Keratinocyte (primary cell): ENCODE measurements around the gene PTPRN2. TPM values are rescaled to one million over a fixed set of nuclear protein-coding genes. Genes with fewer than 3 reads are reported as not detected.

Source experiments
- DNase-seq: peaks from one replicate; pipeline ENCODE4 v3.0.0-alpha.2; 2011; ENCODE audit warnings: low read depth, missing footprints, low spot score
- FAIRE-seq: peaks from 2 replicates; lab custom pipeline; 2011; peaks lifted over from hg19 to GRCh38; lab: Jason Lieb, UNC
- H2AFZ ChIP-seq: 2 replicates; pipeline ENCODE4 v1.6.0; 2012; ENCODE audit warnings: low read length, control low read depth, inconsistent platforms; ENCODE audit not compliant: control insufficient read depth
- H3K27ac ChIP-seq: 2 replicates; pipeline ENCODE4 v1.5.1; 2011; ENCODE audit warnings: low read length; ENCODE audit not compliant: control insufficient read depth, insufficient read depth
- H3K27me3 ChIP-seq: 3 replicates; pipeline ENCODE4 v1.6.0; 2011; ENCODE audit warnings: low read length; ENCODE audit not compliant: control insufficient read depth, insufficient read depth; ENCODE audit errors: extremely low read depth
- H3K36me3 ChIP-seq, 2 experiments: 2 replicates in 1 of 2; 3 replicates in 1 of 2; pipeline ENCODE4 v1.5.1; 2011; ENCODE audit warnings: low read length in 2 of 2, mild to moderate bottlenecking in 1 of 2; ENCODE audit not compliant: control insufficient read depth in 2 of 2, insufficient read depth in 2 of 2; ENCODE audit errors: extremely low read depth in 1 of 2
- H3K4me1 ChIP-seq: 3 replicates; pipeline ENCODE4 v1.5.1; 2011; ENCODE audit warnings: low read length; ENCODE audit not compliant: control insufficient read depth, insufficient read depth; ENCODE audit errors: extremely low read depth
- H3K4me2 ChIP-seq: 3 replicates; pipeline ENCODE4 v1.6.0; 2011; ENCODE audit warnings: low read depth, low read length; ENCODE audit not compliant: control insufficient read depth, insufficient read depth; ENCODE audit errors: extremely low read depth
- H3K4me3 ChIP-seq, 3 experiments: fragments of 200-600 bp in 1 of 3; sonication (generic) in 1 of 3; 2 replicates in 2 of 3; 3 replicates in 1 of 3; pipeline ENCODE4 v1.5.1; 2011 to 2016; ENCODE audit warnings: low read length in 3 of 3, mild to moderate bottlenecking in 3 of 3, control low read depth in 2 of 3, inconsistent platforms in 1 of 3, low read depth in 1 of 3, mixed read lengths in 1 of 3, mixed run types in 1 of 3, moderate library complexity in 1 of 3; ENCODE audit not compliant: control insufficient read depth in 2 of 3, insufficient read depth in 2 of 3; ENCODE audit errors: extremely low read depth in 1 of 3
- H3K79me2 ChIP-seq: 2 replicates; pipeline ENCODE4 v1.6.0; 2012; ENCODE audit warnings: low read length; ENCODE audit not compliant: control insufficient read depth, insufficient read depth
- H3K9ac ChIP-seq: 3 replicates; pipeline ENCODE4 v1.6.0; 2011; ENCODE audit warnings: low read length; ENCODE audit not compliant: control insufficient read depth, insufficient read depth; ENCODE audit errors: extremely low read depth
- H3K9me1 ChIP-seq: 3 replicates; pipeline ENCODE4 v1.6.0; 2011; ENCODE audit warnings: low read length; ENCODE audit not compliant: control insufficient read depth, insufficient read depth; ENCODE audit errors: extremely low read depth
- H3K9me3 ChIP-seq: 2 replicates; pipeline ENCODE4 v1.5.1; 2012; ENCODE audit warnings: low read depth, low read length; ENCODE audit not compliant: control insufficient read depth
- H4K20me1 ChIP-seq: 3 replicates; pipeline ENCODE4 v1.6.0; 2011; ENCODE audit warnings: low read length; ENCODE audit not compliant: control insufficient read depth, insufficient read depth; ENCODE audit errors: extremely low read depth
- CTCF ChIP-seq, 3 experiments: IDR thresholded peaks in 1 of 3; conservative IDR thresholded peaks in 1 of 3; optimal IDR thresholded peaks in 1 of 3; 2 replicates in 2 of 3; 3 replicates in 1 of 3; pipeline versions ENCODE3 to v1.5.1; 2011; ENCODE audit warnings: low read length in 3 of 3, mild to moderate bottlenecking in 3 of 3, moderate library complexity in 2 of 3, control low read depth in 1 of 3, inconsistent platforms in 1 of 3; ENCODE audit not compliant: insufficient read depth in 2 of 3; ENCODE audit errors: extremely low read depth in 1 of 3
- EZH2 ChIP-seq: IDR thresholded peaks from one replicate; pipeline ENCODE4 v1.6.1; 2012; ENCODE audit warnings: inconsistent platforms, mild to moderate bottlenecking, low read length, moderate library complexity
- dilution Hi-C: fragments of 300-500 bp; cut with MboI; formaldehyde crosslinking; loops from one replicate; pipeline ENCODE4 v1.7.0; 2020; ENCODE audit warnings: low sequenced_read_pairs; ENCODE audit not compliant: extremely low pct_ligation_motif_present
- polyA plus RNA-seq, 5 experiments: library from polyadenylated mRNA; depleted of rRNA in 3 of 5; stranded (reverse) in 3 of 5; stranded (forward) in 1 of 5; unstranded in 1 of 5; fragments of >200 nt; gene quantifications; 1 replicate in 1 of 5; 2 replicates in 3 of 5; 3 replicates in 1 of 5; pipeline versions ENCODE4 v1.2.1 to v1.2.3, GENCODE V29; 2011 to 2012; ENCODE audit warnings: missing spikeins in 2 of 5, low read depth in 1 of 5, low replicate concordance in 1 of 5

PTPRN2 gene
- polyA plus RNA-seq, 1 donor (not counting 4 experiments of a cell fraction or from before 2014, with no cell fraction given), result not detected

DNA sequence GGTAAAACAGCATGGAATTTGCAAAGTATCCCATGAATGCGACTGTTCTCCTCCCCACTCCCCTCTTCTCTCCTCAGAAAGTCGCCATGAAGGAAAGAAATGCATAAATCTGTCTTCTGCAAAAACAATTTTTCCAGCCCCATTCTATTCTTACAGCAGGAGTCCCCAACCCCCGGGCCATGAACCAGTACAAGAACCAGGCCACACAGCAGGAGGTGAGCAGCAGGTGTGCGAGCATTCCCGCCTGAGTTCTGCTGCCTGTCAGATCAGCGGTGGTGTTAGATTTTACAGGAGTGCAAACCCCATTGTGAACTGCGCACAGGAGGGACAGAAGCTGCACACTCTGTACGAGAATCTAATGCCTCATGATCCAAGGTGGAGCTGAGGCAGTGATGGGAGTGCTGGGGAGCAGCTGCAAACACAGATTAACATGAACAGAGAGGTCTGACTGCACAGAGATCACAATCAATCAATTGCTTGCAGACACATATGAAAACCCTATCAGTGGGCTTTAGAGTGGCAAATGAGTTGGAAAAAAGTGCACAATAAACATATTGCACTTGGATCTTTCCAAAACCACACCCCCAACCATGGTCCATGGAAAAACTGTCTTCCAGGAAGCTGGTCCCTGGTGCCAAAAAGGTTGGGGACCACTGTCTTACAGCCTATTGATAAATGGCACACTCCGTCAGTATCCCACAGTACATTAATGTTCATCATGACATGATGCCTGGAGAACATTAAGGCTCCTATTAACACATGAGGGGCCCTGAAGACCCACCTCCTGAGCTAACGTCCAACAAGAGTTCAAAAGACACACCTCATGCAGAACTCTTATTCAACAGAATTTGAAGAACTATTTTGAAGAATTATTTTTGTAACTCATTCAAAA is 205.0 kb downstream of the PTPRN2 start:
- Histone ChIP-seq H3K4me2 (no peak overlapping the region), H3K9ac (no peak overlapping the region), H3K27me3 (no peaks in the 10 kb centered on the region), H3K4me1 (no peaks in the 10 kb centered on the region), H3K79me2 (no peaks in the 10 kb centered on the region), H3K36me3 (no peaks in the 10 kb centered on the region), H3K27ac (no peak overlapping the region), H3K9me3 (peaks cover 4% of the 10 kb centered on the region), H3K4me3 (no peak overlapping the region), H3K9me1 (no peaks in the 10 kb centered on the region), H4K20me1 (no peaks in the 10 kb centered on the region), H2AFZ (no peak overlapping the region)
- TF ChIP-seq EZH2 (no peak), CTCF (optimal IDR thresholded peaks at IDR 0.05 in 1 of 3, IDR thresholded peaks at IDR 0.05 in 1 of 3, conservative IDR thresholded peaks at IDR 0.05 in 1 of 3; ENCODE audit: extremely low read depth in 1 of 3, insufficient read depth in 2 of 3, low read length in 3 of 3) (no peak)
- dilution Hi-C loops, result no loop called here
- FAIRE-seq (no peak), DNase-seq (no peak)

DNA sequence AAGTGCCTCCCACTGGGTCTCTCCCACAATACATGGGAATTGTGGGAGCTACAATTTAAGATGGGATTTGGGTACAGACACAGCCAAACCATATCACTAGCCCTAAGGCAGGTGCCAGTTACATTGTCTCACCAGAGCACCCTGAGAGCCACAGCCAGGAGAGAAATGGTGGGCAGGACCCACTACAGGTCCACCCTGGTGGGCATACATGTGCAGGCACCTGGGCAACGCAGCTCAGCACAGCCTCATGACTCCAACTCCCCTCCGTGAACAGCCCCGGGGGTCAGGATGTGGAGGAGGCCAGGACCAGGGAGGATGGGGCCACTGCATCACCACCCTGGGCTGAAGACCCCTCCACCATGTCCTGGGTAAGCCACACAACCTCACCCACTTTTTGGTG is 205.7 kb downstream of the PTPRN2 start:
- Histone ChIP-seq H3K4me2 (no peak overlapping the region), H3K4me3 (no peak overlapping the region), H3K4me1 (no peaks in the 10 kb centered on the region), H3K9me3 (peaks cover 2% of the 10 kb centered on the region), H4K20me1 (no peaks in the 10 kb centered on the region), H2AFZ (no peak overlapping the region), H3K79me2 (no peaks in the 10 kb centered on the region), H3K9ac (no peak overlapping the region), H3K9me1 (no peaks in the 10 kb centered on the region), H3K36me3 (no peaks in the 10 kb centered on the region), H3K27me3 (no peaks in the 10 kb centered on the region), H3K27ac (no peak overlapping the region)
- TF ChIP-seq EZH2, result no peak
- TF ChIP-seq CTCF (optimal IDR thresholded peaks at IDR 0.05 in 1 of 3, IDR thresholded peaks at IDR 0.05 in 1 of 3, conservative IDR thresholded peaks at IDR 0.05 in 1 of 3; ENCODE audit: extremely low read depth in 1 of 3, insufficient read depth in 2 of 3, low read length in 3 of 3), result no peak
- dilution Hi-C loops, result no loop called here
- FAIRE-seq (no peak), DNase-seq (no peak)
